A549 (cell line): ENCODE measurements around the gene SLC39A11. TPM values are rescaled to one million over a fixed set of nuclear protein-coding genes. Genes with fewer than 3 reads are reported as not detected.

Experiments used
- BCL3 ChIP-seq: fragments of >200 bp; sonication (Bioruptor Twin); formaldehyde crosslinking; IDR thresholded peaks from 3 replicates; pipeline ENCODE4 v1.6.1; 2016
- CEBPB ChIP-seq, 2 experiments: fragments of >200 bp in 1 of 2; sonication (Bioruptor Twin) in 1 of 2; formaldehyde crosslinking in 1 of 2; IDR thresholded peaks; 2 replicates each; pipeline ENCODE4 v1.6.1; 2012 to 2016
- CHD4 ChIP-seq: fragments of 200-600 bp; sonication (generic); IDR thresholded peaks from 2 replicates; pipeline ENCODE4 v1.6.1; 2016; ENCODE audit warnings: antibody characterized with exemption, mild to moderate bottlenecking, borderline replicate concordance
- CTCF ChIP-seq: fragments of >200 bp; sonication (Bioruptor Twin); formaldehyde crosslinking; IDR thresholded peaks from 3 replicates; pipeline ENCODE4 v1.5.1; 2016
- EHF ChIP-seq: fragments of 250-450 bp; sonication (Bioruptor Pico); IDR thresholded peaks from 2 replicates; pipeline ENCODE4 v1.5.0; 2020; ENCODE audit warnings: mild to moderate bottlenecking
- ESRRA ChIP-seq: fragments of 150-350 bp; IDR thresholded peaks from 2 replicates; pipeline ENCODE4 v1.6.1; 2014; ENCODE audit warnings: mild to moderate bottlenecking, low read length, borderline replicate concordance
- FOSL2 ChIP-seq, 2 experiments: fragments of 450-650 bp in 1 of 2; fragments of >200 bp in 1 of 2; sonication (Bioruptor Twin) in 1 of 2; formaldehyde crosslinking; IDR thresholded peaks; 2 replicates each; pipeline versions ENCODE4 v1.5.0 to v1.6.1; 2016 to 2020; ENCODE audit warnings: mild to moderate bottlenecking in 1 of 2, moderate library complexity in 1 of 2
- FOXS1 ChIP-seq: fragments of 250-450 bp; sonication (Bioruptor Pico); IDR thresholded peaks from 2 replicates; pipeline ENCODE4 v1.5.0; 2020; ENCODE audit warnings: mild to moderate bottlenecking, moderate library complexity
- GATA3 ChIP-seq: IDR thresholded peaks from 2 replicates; pipeline ENCODE4 v1.6.1; 2012; ENCODE audit warnings: borderline replicate concordance
- HDAC2 ChIP-seq: fragments of 200-600 bp; sonication (generic); IDR thresholded peaks from 2 replicates; pipeline ENCODE4 v1.6.1; 2016
- HOXA7 ChIP-seq: fragments of 250-450 bp; sonication (Bioruptor Pico); IDR thresholded peaks from 2 replicates; pipeline ENCODE4 v1.5.0; 2020; ENCODE audit warnings: mild to moderate bottlenecking, moderate library complexity
- MAFK ChIP-seq: fragments of 450-650 bp; IDR thresholded peaks from 2 replicates; pipeline ENCODE4 v1.6.1; 2014; ENCODE audit not compliant: partially characterized antibody
- NPAS2 ChIP-seq: fragments of 250-450 bp; sonication (Bioruptor Pico); IDR thresholded peaks from 2 replicates; pipeline ENCODE4 v1.8.0; 2022; ENCODE audit warnings: mild to moderate bottlenecking, moderate library complexity, borderline replicate concordance
- NR3C1 ChIP-seq: fragments of >200 bp; sonication (Bioruptor Twin); formaldehyde crosslinking; IDR thresholded peaks from 3 replicates; pipeline ENCODE4 v1.6.1; 2017
- PHF8 ChIP-seq: fragments of 200-600 bp; sonication (generic); IDR thresholded peaks from 2 replicates; pipeline ENCODE4 v1.6.1; 2016; ENCODE audit warnings: low read depth, mild to moderate bottlenecking, antibody characterized with exemption, moderate library complexity, borderline replicate concordance
- POLR2A ChIP-seq: IDR thresholded peaks from 2 replicates; pipeline ENCODE4 v1.6.1; 2012; ENCODE audit warnings: mild to moderate bottlenecking, low read length
- POLR2AphosphoS2 ChIP-seq: conservative IDR thresholded peaks from 2 replicates; pipeline ENCODE4 v1.6.1; 2012; ENCODE audit warnings: low read length, improper control_type of control experiment, inconsistent platforms
- RAD21 ChIP-seq, 2 experiments: fragments of >200 bp in 1 of 2; sonication (Bioruptor Twin) in 1 of 2; formaldehyde crosslinking in 1 of 2; IDR thresholded peaks in 1 of 2; conservative IDR thresholded peaks in 1 of 2; 2 replicates in 1 of 2; 3 replicates in 1 of 2; pipeline ENCODE4 v1.6.1; 2012 to 2018; ENCODE audit warnings: inconsistent platforms in 1 of 2
- RARB ChIP-seq: fragments of 250-450 bp; sonication (Bioruptor Pico); IDR thresholded peaks from 2 replicates; pipeline ENCODE4 v1.8.0; 2021; ENCODE audit warnings: mild to moderate bottlenecking, moderate library complexity
- RCOR1 ChIP-seq: fragments of 150-350 bp; IDR thresholded peaks from 2 replicates; pipeline ENCODE4 v1.6.1; 2014; ENCODE audit warnings: antibody characterized with exemption, low read length, low read depth
- REST ChIP-seq: fragments of 200-600 bp; sonication (generic); IDR thresholded peaks from 2 replicates; pipeline ENCODE4 v1.6.1; 2016; ENCODE audit warnings: antibody characterized with exemption, mild to moderate bottlenecking, moderate library complexity
- RNF2 ChIP-seq: fragments of 200-600 bp; sonication (generic); IDR thresholded peaks from 2 replicates; pipeline ENCODE4 v1.6.1; 2016; ENCODE audit warnings: low read depth, mild to moderate bottlenecking, antibody characterized with exemption, moderate library complexity, borderline replicate concordance
- SREBF2 ChIP-seq: fragments of 450-650 bp; IDR thresholded peaks from 2 replicates; pipeline ENCODE4 v1.6.1; 2014; ENCODE audit warnings: mild to moderate bottlenecking, moderate library complexity
- TP53 ChIP-seq: fragments of 250-450 bp; sonication (Bioruptor Pico); IDR thresholded peaks from 2 replicates; pipeline ENCODE4 v1.5.0; 2021; ENCODE audit warnings: mild to moderate bottlenecking, moderate library complexity
- USF2 ChIP-seq: fragments of 450-650 bp; IDR thresholded peaks from 2 replicates; pipeline ENCODE4 v1.6.1; 2014; ENCODE audit warnings: antibody characterized with exemption
- ZC3H11A ChIP-seq: fragments of 450-650 bp; IDR thresholded peaks from 2 replicates; pipeline ENCODE4 v1.6.1; 2014; ENCODE audit warnings: antibody characterized with exemption, mild to moderate bottlenecking
- ZFP36 ChIP-seq: fragments of 450-650 bp; IDR thresholded peaks from 2 replicates; pipeline ENCODE4 v1.6.1; 2014; ENCODE audit warnings: borderline replicate concordance; ENCODE audit not compliant: partially characterized antibody
- ZNF302 ChIP-seq: fragments of 250-450 bp; sonication (Bioruptor Pico); IDR thresholded peaks from 2 replicates; pipeline ENCODE4 v1.9.0; 2021; ENCODE audit warnings: inconsistent platforms, mild to moderate bottlenecking, moderate library complexity
- ZSCAN20 ChIP-seq: fragments of 250-450 bp; sonication (Bioruptor Pico); IDR thresholded peaks from 2 replicates; pipeline ENCODE4 v1.8.0; 2022; ENCODE audit warnings: mild to moderate bottlenecking, moderate library complexity
- polyA plus RNA-seq, 4 experiments: library from polyadenylated mRNA; depleted of rRNA in 3 of 4; stranded (reverse); fragments of >200 nt; fragmentation: RNase III in 1 of 4; extraction: RNeasy Plus Mini Kit Qiagen cat#74134 plus additional on column Dnase treatment in 1 of 4; gene quantifications; 2 replicates in 3 of 4; 3 replicates in 1 of 4; pipeline ENCODE4 v1.2.3, GENCODE V29; 2011 to 2017
- TF ChIP-seq, protein P1 (sequence below): fragments of 250-450 bp; sonication (Bioruptor Pico); IDR thresholded peaks from 2 replicates; pipeline ENCODE4 v1.5.0; 2021; ENCODE audit warnings: mild to moderate bottlenecking, moderate library complexity, borderline replicate concordance
- TF ChIP-seq, protein P2 (sequence below): IDR thresholded peaks from 2 replicates; pipeline ENCODE4 v1.6.1; 2012; ENCODE audit warnings: low read depth, borderline replicate concordance
- TF ChIP-seq, protein P3 (sequence below): IDR thresholded peaks from 2 replicates; pipeline ENCODE4 v1.6.1; 2012

The SLC39A11 gene
- polyA plus RNA-seq, 2 of the 4 experiments (the other 2 are of a cell fraction) = 18.4 to 25.2 TPM

DNA sequence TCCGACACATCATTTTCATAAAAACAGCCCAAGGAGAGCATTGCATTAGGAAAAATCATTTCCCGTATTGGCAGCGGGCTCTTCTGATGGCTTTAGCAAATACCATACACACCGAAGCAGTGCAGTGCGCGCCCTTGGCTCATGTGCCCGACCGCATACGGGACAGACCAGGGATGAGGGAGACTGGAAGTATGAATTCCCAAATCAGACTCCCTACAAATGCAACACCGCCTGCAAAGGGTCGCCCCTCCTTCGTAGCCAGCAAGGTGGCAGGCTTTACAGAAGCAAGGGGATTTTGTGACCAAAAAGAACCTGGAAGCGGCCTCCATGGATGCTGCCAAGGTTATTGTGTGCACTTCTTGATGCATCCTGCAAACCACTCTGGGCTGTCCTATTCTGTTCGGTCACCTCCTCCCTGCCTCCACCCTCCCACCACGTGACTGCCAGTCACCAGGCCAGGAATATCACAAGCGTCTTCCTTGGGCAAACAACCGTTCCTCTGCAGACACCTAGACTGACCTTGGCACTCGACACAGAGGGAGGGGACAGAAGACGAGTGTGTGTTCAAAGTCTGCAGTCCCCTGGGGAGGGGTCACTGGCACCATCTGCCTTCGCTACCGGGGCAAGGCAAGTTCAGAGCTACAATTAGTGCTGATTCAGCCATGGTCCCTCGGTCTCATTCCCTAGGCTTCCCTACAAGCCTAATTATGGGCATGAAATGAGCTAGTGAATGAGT, 460.4 kb downstream of the SLC39A11 start (continued):
- no peak for TF ChIP-seq ESRRA
- TF ChIP-seq MAFK = peak; percentile 96
- TF ChIP-seq, protein P1, sequence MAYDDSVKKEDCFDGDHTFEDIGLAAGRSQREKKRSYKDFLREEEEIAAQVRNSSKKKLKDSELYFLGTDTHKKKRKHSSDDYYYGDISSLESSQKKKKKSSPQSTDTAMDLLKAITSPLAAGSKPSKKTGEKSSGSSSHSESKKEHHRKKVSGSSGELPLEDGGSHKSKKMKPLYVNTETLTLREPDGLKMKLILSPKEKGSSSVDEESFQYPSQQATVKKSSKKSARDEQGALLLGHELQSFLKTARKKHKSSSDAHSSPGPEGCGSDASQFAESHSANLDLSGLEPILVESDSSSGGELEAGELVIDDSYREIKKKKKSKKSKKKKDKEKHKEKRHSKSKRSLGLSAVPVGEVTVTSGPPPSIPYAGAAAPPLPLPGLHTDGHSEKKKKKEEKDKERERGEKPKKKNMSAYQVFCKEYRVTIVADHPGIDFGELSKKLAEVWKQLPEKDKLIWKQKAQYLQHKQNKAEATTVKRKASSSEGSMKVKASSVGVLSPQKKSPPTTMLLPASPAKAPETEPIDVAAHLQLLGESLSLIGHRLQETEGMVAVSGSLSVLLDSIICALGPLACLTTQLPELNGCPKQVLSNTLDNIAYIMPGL (CRISPR knock-in tag) = no peak
- no peak for TF ChIP-seq CHD4
- TF ChIP-seq USF2 = peak; percentile 93
- TF ChIP-seq POLR2A = no peak
- TF ChIP-seq NPAS2 = no peak
- no peak for TF ChIP-seq POLR2AphosphoS2
- TF ChIP-seq RNF2 = no peak
- no peak for TF ChIP-seq ZFP36
- TF ChIP-seq CTCF = no peak
- no peak for TF ChIP-seq TP53 (CRISPR knock-in tag)
- TF ChIP-seq ZSCAN20 (CRISPR knock-in tag) = no peak
- TF ChIP-seq EHF (CRISPR knock-in tag) = 0 out of 2 replicates have a peak, but pooled peaks have one; percentile 48
- TF ChIP-seq FOSL2 (IDR thresholded peaks at IDR 0.05) = no peak
- peak; percentile 14; the same call in 1 of the 2 replicates for TF ChIP-seq FOSL2 (CRISPR knock-in tag; IDR thresholded peaks at IDR 0.05)
- no peak for TF ChIP-seq HOXA7
- TF ChIP-seq REST = no peak
- TF ChIP-seq SREBF2 = no peak
- TF ChIP-seq RAD21 (conservative IDR thresholded peaks at IDR 0.05 in 1 of 2, IDR thresholded peaks at IDR 0.05 in 1 of 2) = peak in 1 of 2 experiments; percentile 30; a peak in 2 of 5 replicates
- no peak for TF ChIP-seq PHF8
- TF ChIP-seq FOXS1 (CRISPR knock-in tag) = no peak
- no peak for TF ChIP-seq BCL3
- no peak for TF ChIP-seq CEBPB (IDR thresholded peaks at IDR 0.05)
- TF ChIP-seq, protein P2, sequence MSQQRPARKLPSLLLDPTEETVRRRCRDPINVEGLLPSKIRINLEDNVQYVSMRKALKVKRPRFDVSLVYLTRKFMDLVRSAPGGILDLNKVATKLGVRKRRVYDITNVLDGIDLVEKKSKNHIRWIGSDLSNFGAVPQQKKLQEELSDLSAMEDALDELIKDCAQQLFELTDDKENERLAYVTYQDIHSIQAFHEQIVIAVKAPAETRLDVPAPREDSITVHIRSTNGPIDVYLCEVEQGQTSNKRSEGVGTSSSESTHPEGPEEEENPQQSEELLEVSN = no peak
- no peak for TF ChIP-seq NR3C1
- TF ChIP-seq HDAC2 = no peak
- TF ChIP-seq RCOR1 = no peak
- no peak for TF ChIP-seq ZNF302 (CRISPR knock-in tag)
- no peak for TF ChIP-seq ZC3H11A
- no peak for TF ChIP-seq RARB (CRISPR knock-in tag)
- TF ChIP-seq, protein P3, sequence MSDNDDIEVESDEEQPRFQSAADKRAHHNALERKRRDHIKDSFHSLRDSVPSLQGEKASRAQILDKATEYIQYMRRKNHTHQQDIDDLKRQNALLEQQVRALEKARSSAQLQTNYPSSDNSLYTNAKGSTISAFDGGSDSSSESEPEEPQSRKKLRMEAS = peak; percentile 74
- TF ChIP-seq GATA3 = no peak
